Measurements from ENCODE around the gene SEC14L5.
"Not testable (repeated sequence)": the region's sequence is repeated elsewhere in the genome, so short reads cannot be mapped to it uniquely, and the experiment has no call there.

Gene SEC14L5

DNA sequence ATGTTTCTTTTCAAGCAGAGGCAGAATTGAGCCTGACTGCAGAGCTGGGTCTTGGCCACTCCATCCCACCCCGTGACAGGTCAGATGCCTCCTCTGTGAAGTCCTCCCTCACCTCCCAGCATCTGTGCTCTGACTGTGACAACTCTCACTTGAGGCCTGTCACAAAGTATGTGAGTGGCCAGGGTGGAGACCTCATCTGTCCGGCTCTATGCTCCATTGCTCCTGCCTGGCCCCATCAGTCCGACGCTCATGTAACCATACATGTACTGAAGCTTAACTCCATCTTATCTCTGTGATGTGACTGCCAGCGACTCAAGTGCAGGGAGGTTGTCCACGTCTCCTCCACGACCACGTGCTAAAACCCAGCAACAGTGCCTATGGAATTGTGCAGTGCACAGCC, 24.7 kb upstream of the SEC14L5 start:
- FAIRE-seq = no peak

DNA sequence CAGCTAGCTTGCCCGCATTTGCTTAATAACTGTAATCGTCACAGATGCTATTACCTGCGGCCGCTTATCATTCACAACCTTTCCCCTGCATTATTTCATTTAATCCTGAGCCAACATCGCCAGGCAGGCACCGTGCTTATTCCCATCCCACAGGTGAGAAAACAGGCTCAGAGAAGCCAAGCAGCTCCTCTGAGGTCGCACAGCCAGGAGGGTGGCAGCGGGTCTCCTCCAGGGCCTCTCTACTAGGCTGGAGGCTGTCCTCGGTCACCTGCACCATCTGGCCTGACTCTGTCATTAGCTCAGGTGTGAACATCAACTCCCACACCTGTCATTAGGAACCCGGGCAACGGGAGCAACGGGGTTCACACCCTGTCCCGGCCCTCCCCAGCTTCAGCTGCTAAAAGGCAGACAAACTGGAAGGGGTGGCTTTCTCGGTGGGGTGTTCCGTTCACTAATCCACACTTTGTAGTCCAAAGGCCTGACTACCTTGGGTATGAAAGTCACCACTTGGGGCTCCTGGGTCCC, 24.2 kb upstream of the SEC14L5 start:
- FAIRE-seq = no peak

DNA sequence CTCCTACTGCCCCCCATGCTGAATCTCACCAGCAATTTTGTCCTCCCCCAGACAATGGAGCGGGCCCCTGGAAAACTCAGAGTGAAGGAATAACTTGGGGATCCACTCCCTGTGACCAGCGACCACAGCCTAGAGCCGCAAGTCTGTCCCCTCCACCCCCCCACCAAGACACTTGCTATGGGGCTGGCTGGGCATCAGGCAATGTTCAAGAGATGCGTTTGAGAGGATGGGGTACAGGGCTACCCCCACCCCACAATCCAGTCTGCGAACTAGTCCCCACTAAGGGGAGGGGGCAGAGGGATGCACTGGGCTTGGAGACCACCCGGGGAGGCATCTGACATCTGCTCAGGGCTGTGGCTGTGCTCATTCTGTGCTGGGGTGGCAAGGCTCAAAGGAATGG, 23.5 kb upstream of the SEC14L5 start:
- FAIRE-seq = no peak

DNA sequence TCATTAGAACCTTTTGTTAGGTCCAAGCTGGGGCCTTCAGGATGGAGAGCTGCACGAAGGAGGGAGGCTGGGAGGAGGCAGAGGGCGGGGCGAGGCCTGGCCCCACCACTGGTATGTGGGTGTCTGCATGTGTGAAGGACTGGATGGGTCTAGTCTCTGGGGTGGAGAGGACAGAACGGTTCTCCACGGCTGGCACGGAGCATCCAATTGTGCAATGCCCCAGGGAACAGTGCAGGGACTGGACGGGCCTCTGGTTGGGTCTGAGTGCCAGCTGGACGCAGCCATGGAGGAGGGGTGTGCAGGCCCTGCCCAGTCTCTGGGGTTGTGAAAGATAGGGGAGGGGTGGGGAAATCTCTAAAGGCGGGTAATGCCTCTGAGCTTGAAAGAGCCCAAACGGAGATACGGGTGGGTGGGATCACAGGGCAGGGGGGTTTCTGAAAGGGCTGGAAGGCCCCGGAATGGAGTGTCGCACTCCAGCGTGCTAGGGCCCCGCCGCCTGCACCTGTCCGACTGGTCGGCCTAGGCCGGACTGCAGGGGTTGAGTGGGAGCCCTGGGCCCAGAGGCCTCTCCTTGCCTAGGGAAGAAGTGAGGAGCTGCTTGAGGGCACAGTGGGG, 22.8 kb upstream of the SEC14L5 start:
- FAIRE-seq = no peak

DNA sequence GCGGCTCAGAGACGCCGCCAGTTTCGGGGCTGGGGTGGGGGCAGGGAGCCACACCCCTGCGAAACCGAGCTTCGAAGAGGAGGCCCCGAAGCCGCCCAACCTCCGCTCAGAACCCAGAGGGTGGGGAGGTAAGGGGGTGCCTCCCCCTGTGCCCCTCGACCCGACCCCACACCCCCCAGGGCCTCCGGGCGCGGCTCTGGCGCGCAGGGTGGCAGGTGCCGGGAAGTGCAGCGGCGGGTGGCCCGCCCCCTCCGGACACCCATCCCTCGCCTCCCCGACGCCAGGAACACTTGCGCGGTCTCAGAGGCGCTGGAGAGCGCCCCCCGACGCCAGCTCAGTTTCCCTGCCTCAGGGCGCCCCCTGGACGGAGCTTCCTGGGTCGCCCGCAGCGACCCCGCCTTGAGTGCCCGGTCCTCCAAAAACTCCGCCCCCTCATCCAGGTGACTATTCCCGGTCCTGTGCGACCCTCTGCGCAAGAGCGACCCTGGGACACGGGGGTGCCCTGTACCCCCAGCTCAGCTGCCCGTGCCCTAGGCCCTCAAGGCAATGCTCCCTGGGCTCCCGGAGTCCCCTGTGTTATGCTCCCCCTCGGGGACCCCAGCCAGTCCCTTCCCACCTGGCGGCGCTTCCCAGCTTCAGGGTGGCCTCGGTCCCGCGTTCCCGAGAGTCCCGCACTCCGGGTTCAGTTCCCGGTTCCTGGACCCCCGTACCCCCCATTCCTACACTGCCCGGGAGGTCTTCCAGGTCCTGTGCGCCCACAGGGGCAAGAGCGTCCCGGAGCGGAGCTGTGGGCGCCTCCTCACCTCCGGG, 21.7 kb upstream of the SEC14L5 start:
- FAIRE-seq = no peak

DNA sequence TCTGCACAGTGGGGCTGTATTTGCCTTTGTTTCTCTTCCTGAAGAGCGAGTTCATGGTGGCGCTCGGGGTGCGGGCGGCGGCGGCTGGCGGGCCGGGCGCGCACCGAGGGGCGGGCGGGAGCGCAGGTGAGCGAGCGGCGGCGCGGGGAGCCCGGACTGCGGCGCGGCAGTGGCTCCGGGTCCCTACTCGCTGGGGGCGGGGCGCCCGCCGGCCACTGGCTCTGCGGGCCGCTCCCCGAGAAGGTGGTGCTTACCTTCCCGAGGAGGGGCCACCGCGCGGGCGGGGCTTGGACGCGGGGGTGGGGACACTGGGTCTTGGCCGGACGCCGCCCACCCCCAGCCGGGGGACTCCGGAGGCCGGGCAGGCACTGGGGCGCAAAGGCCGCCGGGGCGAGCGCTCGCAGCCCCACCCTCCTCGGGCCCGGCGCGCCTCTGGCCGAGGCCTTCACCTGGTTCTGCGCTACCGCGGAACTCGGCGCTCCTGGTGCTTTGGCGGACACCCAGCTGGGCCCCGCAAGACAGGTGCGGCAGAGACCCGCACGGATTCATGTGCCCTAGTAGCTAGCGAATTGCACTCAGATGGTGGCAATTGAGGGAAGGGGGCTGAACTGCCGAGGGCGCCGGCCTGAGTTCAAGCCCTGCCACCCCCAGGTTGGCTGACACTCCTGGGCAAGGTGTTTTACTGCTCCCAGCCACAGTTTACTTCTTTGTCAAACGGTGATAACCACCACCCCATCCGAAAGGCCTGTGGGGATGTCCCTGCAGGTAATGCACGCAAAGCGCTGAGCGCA, 20.9 kb upstream of the SEC14L5 start, which contains the start of gene PPL:
Gene PPL, minus strand, starts transcription at position 158 of the 791 bp plus-strand sequence. Its CDS starts 103 bp downstream, at position 55.
- no peak for FAIRE-seq

DNA sequence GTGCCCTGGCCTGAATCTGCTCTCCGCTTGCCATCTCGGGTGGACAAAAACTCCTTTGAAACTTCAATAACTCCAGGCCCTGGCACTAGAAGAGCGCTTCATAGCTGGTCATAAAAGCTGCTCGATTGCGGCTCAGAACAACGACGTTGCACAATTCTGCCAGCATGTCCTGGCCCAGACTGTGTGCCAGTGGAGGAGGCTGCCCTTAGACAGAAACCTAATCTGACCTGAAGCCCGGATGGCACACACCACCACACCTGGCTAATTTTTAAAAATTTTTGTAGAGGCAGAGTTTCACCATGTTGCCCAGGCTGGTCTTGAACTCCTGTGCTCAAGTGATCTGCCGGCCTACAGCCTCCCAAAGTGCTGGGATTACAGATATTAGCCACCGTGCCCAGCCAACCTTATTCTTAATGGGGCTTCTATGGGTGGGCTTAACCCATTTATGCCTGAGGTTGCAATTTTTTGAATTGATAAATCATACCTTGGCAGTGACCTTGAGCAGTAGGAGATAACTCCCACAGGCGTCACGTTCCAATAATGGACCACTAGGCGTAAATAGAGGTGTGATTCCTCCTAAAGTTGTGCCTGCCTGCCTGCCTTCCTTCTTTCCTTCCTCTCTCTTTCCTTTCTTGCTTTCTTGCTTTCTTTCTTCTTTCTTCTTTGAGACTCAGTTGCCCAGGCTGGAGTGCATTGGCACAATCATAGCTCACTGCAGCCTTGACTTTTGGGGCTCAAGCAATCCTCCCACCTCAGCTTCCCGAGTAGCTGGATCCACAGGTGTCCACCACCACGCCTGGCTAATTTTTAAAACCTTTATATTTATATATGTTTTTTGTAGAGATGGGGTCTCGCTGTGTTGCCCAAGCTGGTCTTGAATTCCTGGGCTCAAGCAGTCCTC, 20.1 kb upstream of the SEC14L5 start:
- no peak for FAIRE-seq

DNA sequence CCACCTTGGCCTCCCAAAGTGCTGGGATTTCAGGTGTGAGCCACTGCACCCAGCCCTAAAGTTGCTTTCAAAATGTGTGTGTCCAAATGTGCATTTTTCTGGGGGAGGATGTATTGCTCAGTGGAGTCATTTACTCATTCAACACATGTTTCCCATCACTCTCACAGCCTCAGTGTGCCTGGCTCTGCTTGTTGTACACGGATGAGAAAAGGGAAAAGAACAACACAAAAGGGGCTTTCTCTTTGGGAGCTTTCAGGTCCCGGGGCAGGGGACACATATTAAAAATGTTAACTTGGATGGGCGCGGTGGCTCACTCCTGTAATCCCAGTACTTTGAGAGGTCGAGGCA, 19.5 kb upstream of the SEC14L5 start:
- FAIRE-seq = no peak

DNA sequence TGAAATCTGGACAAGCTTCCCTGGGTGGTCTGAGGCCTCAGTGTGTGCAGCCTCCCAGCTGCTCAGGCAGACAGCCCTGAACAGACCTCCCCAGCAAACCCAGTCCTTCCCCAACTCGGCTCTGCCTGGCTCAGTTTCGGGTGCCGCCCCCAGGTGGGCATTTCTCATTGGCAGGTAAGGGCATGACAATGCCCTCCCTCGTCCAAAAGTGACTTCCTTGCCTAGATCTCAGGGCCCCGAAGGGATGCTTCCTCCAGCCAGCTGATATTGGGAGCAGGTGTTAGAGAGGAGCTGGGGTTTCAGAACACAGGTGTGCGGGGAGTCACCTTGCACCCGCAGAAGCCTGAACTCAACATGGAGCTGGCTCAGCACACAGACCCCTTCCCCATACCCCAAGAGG, 17.4 kb upstream of the SEC14L5 start:
- no peak for FAIRE-seq

DNA sequence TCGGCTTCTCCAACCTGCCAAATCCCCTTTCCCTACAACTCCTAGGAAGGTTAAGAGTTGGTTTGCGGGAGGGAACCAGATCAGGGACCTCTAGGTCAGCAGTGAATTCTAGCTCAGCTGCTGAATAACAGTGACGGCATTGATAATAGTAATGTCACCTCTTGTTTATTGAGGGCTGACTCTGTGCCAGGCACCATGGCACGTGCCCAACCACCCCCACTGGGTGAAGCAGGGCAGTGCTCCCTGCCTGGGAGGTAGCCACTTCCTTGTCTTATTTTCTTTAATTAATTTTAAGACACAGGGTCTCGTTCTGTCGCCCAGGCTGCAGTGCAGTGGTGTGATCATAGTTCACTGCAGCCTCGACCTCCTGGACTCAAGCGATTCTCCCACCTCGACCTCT, 15.6 kb upstream of the SEC14L5 start:
- FAIRE-seq = no peak

DNA sequence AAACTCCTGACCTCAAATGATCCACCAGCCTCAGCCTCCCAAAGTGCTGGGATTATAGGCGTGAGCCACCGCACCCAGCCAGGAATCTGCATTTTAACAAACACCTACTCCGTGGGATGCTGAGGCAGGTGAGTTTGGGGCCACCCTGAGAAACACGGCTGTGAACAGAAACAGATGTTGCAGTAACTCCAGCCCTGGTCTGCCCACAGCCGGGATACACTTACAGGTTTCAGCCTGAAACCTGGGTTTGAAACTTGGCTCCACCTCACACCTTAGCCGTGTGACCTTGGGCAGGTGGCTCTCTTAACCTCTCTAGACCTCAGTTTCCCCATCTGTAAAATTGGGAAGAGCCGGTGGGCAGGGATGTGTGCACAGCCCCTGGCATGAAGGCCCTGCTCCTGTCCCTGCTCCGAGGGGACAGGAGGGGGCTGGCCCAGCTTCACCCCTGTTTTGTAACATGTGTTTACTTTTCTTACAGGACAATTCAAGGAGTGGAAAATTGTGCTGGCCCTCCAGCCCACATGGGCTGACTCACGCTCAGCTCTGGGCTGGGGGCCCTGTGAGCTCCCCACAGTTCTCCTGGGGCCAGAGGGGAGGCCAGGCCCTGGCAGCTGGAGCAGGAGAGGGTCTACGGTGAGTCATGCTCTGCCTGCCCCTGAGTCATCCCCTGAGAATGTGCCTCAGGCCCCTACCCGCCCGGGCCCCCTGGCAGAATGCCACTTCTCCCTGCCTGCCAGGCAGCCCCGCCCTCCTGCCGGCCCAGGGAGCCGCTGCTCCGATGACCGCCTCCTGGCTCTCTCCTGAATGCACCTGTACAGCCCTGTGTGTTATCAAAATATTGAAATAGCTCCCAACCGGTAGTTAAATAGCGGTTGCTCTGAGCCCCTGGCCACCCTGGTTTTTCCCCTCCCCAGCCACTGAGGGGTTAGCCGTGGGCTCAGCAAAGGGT, 13.5 kb upstream of the SEC14L5 start:
- no peak for FAIRE-seq

DNA sequence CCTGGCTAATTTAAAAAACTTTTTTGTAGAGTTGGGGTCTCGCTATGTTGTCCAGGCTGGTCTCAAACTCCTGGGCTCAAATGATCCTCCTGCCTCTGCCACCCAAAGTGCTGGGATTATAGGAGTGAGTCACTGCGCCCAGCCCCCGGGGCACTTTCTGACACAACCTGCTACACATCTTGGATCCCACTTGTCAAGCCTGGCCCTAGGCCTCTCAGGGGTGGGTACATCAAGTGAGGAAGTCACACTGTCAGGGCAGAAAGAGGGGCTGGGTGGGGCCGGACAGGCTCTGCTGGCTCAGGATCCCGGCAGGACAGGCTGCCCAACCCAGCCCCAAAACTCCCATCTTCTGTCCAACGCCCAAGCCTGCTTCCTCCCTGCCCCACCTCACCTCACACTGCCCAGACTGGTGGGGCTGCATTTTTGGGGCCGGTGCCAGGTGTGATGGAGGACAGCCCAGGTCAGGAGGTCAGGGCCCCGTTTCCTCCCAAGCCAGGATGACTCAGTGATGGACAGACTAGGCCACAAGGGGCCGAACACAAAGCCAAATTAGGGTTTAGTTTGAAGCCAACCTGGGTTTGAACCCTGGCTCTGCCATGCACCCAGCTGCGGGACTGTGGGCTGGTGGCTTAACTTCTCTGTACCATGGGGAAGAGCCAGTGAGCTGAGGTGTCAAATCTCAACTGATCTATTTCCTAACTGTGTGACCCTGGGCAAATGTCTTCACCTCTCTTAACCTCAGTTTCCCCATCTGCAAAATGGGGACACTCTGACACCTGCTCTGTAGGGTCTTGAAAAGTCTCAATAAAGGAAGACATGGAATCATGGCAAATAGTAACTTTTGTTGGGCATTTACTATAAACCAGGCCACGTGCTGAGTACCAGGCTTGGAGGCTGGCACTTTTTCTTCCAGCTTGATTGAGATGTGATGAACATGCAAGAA, 12.3 kb upstream of the SEC14L5 start:
- FAIRE-seq = no peak

DNA sequence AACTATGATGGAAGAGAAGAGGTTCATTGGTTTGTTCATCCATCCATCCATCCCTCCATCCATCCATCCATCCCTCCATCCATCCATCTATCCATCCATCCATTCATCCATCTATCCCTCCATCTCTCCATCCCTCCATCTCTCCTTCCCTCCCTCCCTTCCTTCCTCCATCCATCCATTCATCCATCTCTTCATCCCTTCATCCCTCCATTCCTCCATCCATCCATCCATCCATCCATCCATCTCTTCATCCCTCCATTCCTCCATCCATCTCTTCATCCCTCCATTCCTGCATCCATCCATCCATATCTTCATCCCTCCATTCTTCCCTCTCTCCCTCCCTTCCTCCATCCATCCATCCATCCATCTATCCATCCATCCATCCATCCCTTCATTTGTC, 11.2 kb upstream of the SEC14L5 start:
- FAIRE-seq = no peak

DNA sequence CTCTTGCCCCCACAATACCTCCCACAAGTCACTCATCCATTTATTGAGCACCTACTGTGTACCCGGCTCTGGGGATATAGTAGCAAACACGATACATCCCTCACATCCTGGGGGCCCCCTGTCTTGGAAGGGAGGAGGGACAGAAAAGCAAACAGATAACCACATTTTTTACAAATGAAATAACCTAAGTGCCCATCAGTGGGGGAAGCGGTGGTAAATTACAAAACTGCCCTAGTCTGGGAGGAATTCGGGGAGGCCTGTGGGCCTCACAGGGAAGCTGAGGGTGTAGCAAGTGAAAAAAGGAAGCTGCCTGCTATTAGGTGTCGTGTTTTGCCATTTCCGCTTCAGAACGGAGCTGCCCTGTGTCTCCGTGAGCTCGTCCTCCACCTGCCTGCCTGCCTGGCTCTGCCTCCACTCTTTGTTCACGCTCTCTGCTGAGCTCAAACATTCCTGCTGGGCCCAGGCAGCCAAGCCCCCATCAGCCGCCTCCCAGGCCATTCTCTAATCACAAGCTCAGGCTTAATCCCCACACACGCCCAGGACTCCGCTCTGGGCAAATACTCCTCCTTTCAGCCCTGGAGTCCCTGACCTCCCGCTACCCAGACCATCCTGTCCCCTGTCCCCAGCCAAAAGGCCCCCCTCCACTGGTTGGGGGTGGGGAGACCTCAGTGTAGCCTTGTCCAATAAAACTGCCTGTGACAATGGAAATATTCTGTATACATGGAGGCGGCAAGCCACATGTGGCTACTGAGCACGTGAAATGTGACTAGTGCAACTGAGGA, 10.2 kb upstream of the SEC14L5 start:
- no peak for FAIRE-seq

DNA sequence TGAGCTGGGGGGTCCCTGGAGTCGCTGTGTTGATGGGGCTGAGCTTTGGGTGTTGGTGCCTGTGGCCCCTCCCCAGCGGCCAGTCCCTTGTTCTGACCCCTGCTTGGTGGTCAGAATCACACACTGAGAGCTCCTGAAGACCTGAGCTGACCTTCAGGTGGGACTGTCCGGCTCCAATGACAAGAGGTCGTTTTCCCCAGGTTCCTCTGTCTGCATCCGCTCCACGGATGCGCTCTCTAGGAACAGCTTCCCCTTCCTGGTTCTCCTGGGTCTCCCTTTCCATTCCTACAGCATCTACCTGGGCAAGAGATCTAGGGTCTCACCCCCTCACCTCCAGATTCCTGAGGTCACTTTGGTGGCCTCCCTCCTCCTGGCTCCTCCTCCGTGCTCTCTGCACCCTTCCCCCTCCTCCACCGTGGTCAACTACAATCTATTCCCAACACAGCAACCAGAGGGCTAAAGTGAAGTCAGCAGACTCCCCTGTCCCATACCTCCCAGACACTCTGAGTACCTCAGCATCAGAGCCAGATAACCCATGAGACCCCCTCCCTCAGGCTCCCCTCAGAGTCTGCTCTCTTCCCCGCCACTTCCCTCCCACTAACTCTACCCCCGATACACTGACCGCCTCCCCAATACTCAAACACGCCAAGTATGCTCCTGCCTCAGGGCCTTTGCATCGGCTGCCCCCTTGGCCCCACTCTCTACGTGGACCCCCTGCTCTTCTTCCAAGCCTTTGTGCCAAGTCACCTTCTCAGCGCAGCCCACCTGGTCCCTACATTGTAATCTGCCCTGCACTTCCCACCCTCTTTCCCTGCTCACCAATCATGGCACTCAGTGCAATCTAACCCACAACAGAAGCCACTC, 9.0 kb upstream of the SEC14L5 start:
- FAIRE-seq = no peak

DNA sequence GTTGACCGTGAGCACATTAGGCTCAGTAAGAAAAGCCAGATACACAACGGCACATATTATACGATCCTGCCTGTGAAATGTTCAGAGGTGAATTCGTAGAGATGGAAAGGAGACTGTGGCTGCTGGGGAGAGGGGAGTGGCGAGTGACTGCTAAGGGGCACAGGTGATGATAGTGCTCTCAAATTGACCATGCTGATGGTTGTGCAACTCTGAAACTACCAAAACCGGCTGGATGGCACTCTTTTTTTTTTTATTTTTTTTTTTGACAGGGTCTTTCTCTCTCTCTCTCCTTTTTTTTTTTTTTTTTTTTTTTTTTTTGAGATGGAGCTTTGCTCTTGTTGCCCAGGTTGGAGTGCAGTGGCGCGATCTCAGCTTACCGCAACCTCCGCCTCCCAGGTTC, 8.1 kb upstream of the SEC14L5 start:
- FAIRE-seq = no peak

DNA sequence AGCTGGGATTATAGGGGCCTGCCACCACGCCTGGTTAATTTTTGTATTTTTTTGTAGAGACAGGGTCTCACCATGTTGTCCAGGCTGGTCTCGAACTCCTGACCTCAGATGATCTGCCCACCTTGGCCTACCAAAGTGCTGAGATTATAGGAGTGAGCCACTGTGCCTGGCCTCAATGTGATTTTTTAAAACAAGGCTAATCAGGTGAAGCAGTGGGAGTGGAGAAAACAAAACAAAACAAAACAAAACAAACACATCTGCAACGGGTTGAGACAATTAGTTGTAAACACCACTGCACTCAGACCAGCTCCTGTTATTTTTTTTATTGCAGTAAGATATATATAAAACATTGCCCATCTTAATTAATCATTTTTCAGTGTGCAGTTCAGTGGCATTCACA, 6.5 kb upstream of the SEC14L5 start:
- not testable (repeated sequence) for FAIRE-seq

DNA sequence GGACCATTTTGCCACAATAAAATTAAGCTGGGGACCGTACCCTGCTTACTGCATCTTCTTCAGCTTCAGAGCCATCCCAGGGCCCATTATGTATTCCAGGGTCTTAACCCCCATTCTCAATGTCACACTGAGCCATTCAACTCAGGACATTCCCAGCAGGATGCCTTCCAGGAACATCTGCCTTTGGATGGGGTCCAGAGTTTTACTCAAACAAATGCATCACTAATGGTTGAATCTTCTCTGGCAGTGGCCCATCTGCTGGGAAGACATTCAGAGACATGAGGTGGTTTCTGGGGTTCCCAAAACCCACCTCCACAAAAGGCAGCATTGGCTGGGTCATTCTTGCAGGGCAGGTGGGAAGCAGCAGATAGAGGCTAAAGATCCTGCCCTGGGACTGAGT, 3.4 kb upstream of the SEC14L5 start:
- FAIRE-seq = no peak

DNA sequence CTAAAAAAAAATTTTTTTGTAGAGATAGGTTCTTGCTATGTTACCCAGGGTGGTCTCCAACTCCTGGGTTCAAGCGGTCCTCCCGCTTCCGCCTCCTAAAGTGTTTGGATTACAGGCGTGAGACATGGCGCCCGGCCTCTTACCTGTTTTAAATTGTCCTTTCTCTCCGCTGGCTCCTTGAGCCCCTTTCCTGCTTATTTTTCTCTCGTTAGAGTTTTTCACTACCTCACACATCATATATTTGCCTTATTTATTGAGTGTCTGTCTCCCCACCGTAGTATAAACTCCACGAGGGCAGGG, 760 bp upstream of the SEC14L5 start:
- no peak for FAIRE-seq
